Thoracic aorta endothelial cell (primary cell): ENCODE results near the gene BMPR1B. TPM values are rescaled to one million over a fixed set of nuclear protein-coding genes. Genes with fewer than 3 reads are reported as not detected.

Experiments used
- total RNA-seq: library from RNA; depleted of rRNA; stranded (reverse); fragments of >200 nt; gene quantifications from 2 replicates; pipeline ENCODE4 v1.2.3, GENCODE V29; 2012

Gene BMPR1B
- 0.29 and 0.66 TPM in 2 replicates for total RNA-seq

GRCh38 chr4:94757192-94758140 lies at the start of gene BMPR1B:
BMPR1B (plus strand) TSS chr4:94757955; CDS start chr4:95104425, 346,470 bp downstream.

